Measurements from ENCODE around the gene NANOS2. TPM values are rescaled to one million over a fixed set of nuclear protein-coding genes. Genes with fewer than 3 reads are reported as not detected.
"Not testable (repeated sequence)": the region's sequence is repeated elsewhere in the genome, so short reads cannot be mapped to it uniquely, and the experiment has no call there.

NANOS2 gene
- polyA plus RNA-seq, 5 donors = not detected

- DNase-seq = not testable (repeated sequence)
Measured at GRCh38 chr19:45895983-45896599, 18.5 kb downstream of the NANOS2 start.

GRCh38 chr19:45895519-45895972 is 19.0 kb downstream of the NANOS2 start:
- no peak for DNase-seq

GRCh38 chr19:45890877-45891276 is 23.7 kb downstream of the NANOS2 start:
- DNase-seq = no peak

- no peak for DNase-seq
Measured at GRCh38 chr19:45889210-45889885, 25.2 kb downstream of the NANOS2 start.

GRCh38 chr19:45887200-45887710 is 27.3 kb downstream of the NANOS2 start:
- DNase-seq = no peak

GRCh38 chr19:45886427-45887199 is 28.0 kb downstream of the NANOS2 start:
- peak; percentile 89 to 92 for DNase-seq

- DNase-seq = peak; percentile 85 to 88
Measured at GRCh38 chr19:45885556-45886426, 28.8 kb downstream of the NANOS2 start, which contains the start of gene IRF2BP1. Gene IRF2BP1, minus strand, starts transcription at chr19:45886141. Its CDS starts 367 bp downstream, at chr19:45885774.

GRCh38 chr19:45884682-45885555 is 29.7 kb downstream of the NANOS2 start:
- no peak for DNase-seq

GRCh38 chr19:45883881-45884681 is 30.5 kb downstream of the NANOS2 start:
- DNase-seq = no peak

- no peak for DNase-seq
Measured at GRCh38 chr19:45883586-45883880, 31.0 kb downstream of the NANOS2 start.

GRCh38 chr19:45882652-45883585 is 31.7 kb downstream of the NANOS2 start:
- DNase-seq = peak in 1 of 2 donors; percentile 78

- no peak for DNase-seq
Measured at GRCh38 chr19:45881909-45882528, 32.6 kb downstream of the NANOS2 start.

GRCh38 chr19:45881082-45881908 is 33.3 kb downstream of the NANOS2 start:
- no peak for DNase-seq

GRCh38 chr19:45879971-45880370 is 34.6 kb downstream of the NANOS2 start:
- DNase-seq = no peak

- DNase-seq = no peak
Measured at GRCh38 chr19:45879055-45879454, 35.5 kb downstream of the NANOS2 start.

- no peak for DNase-seq
Measured at GRCh38 chr19:45878043-45878794, 36.4 kb downstream of the NANOS2 start.
